Endothelial cell of umbilical vein (primary cell): ENCODE data around the gene ALG11. TPM values are rescaled to one million over a fixed set of nuclear protein-coding genes. Genes with fewer than 3 reads are reported as not detected.

Source experiments
- BruUV-seq: library from RNA; stranded (reverse); fragments of 400-500 nt; replicated peaks from 2 replicates; lab custom pipeline; 2021; lab: Mats Ljungman, UMichigan
- CTCF ChIA-PET: fragments of 300-600, 350-600 bp; sonication (Branson Sonifier 250); formaldehyde crosslinking; loops from one replicate; lab custom pipeline; 2021; ENCODE audit warnings: antibody characterized with exemption, inconsistent platforms; lab: Charles Lee
- POLR2A ChIA-PET: fragments of 300-600, 350-600 bp; sonication (Branson Sonifier 250); formaldehyde crosslinking; loops from one replicate; lab custom pipeline; 2021; ENCODE audit warnings: antibody characterized with exemption, inconsistent platforms; lab: Charles Lee
- DNase-seq: peaks from one replicate; pipeline ENCODE4 v3.0.0-alpha.2; 2011; ENCODE audit warnings: low read depth, low spot score
- FAIRE-seq: peaks from 2 replicates; lab custom pipeline; 2011; peaks lifted over from hg19 to GRCh38; lab: Jason Lieb, UNC
- H2AFZ ChIP-seq: 2 replicates; pipeline ENCODE4 v1.6.0; 2012; ENCODE audit warnings: low read depth, low read length, control low read depth, inconsistent platforms
- H3K27ac ChIP-seq: 2 replicates; pipeline ENCODE4 v1.5.1; 2011; ENCODE audit warnings: low read depth, mild to moderate bottlenecking, control low read depth, low read length, moderate library complexity; ENCODE audit not compliant: insufficient read depth
- H3K27me3 ChIP-seq, 2 experiments: 2 replicates each; pipeline versions ENCODE4 v1.6.0 to v1.6.1; 2011; ENCODE audit warnings: low read length in 2 of 2, mixed read lengths in 1 of 2; ENCODE audit not compliant: control insufficient read depth in 2 of 2, insufficient read depth in 2 of 2
- H3K36me3 ChIP-seq, 2 experiments: 2 replicates in 1 of 2; 3 replicates in 1 of 2; pipeline ENCODE4 v1.5.1; 2011; ENCODE audit warnings: low read length in 2 of 2, mild to moderate bottlenecking in 1 of 2, moderate library complexity in 1 of 2; ENCODE audit not compliant: control insufficient read depth in 2 of 2, insufficient read depth in 2 of 2; ENCODE audit errors: extremely low read depth in 1 of 2
- H3K4me1 ChIP-seq: 3 replicates; pipeline ENCODE4 v1.5.1; 2011; ENCODE audit warnings: mild to moderate bottlenecking, low read length; ENCODE audit not compliant: control insufficient read depth, insufficient read depth; ENCODE audit errors: extremely low read depth
- H3K4me2 ChIP-seq: 2 replicates; pipeline ENCODE4 v1.6.1; 2011; ENCODE audit warnings: low read length, control low read depth, mixed read lengths; ENCODE audit not compliant: insufficient read depth
- H3K4me3 ChIP-seq, 3 experiments: fragments of 200-600 bp in 1 of 3; sonication (generic), shearing (Covaris generic) in 1 of 3; replicated peaks in 1 of 3; 2 replicates each; pipeline ENCODE4 v1.5.1; 2011 to 2016; ENCODE audit warnings: control low read depth in 3 of 3, low read length in 3 of 3, mild to moderate bottlenecking in 2 of 3, inconsistent platforms in 1 of 3, low read depth in 1 of 3, moderate library complexity in 1 of 3; ENCODE audit not compliant: insufficient read depth in 1 of 3
- H3K79me2 ChIP-seq: 2 replicates; pipeline ENCODE4 v1.6.0; 2012; ENCODE audit warnings: low read length, inconsistent platforms; ENCODE audit not compliant: control insufficient read depth, insufficient read depth
- H3K9ac ChIP-seq: replicated peaks from 2 replicates; pipeline ENCODE3; 2011; ENCODE audit warnings: low read length, control low read depth; ENCODE audit not compliant: insufficient read depth; ENCODE audit errors: extremely low read depth
- H3K9me1 ChIP-seq: replicated peaks from 3 replicates; pipeline ENCODE4 v1.6.0; 2011; ENCODE audit warnings: mild to moderate bottlenecking, low read length; ENCODE audit not compliant: control insufficient read depth, insufficient read depth; ENCODE audit errors: extremely low read depth
- H3K9me3 ChIP-seq: replicated peaks from 2 replicates; pipeline ENCODE4 v1.5.1; 2012; ENCODE audit warnings: low read length, inconsistent platforms; ENCODE audit not compliant: control insufficient read depth, insufficient read depth
- H4K20me1 ChIP-seq: replicated peaks from 2 replicates; pipeline ENCODE3; 2011; ENCODE audit warnings: mild to moderate bottlenecking, low read length; ENCODE audit not compliant: control insufficient read depth, insufficient read depth; ENCODE audit errors: extremely low read depth
- EZH2 ChIP-seq: IDR thresholded peaks from 2 replicates; pipeline ENCODE4 v1.6.1; 2012; ENCODE audit warnings: borderline replicate concordance, low read depth, mild to moderate bottlenecking, moderate library complexity, low read length, inconsistent platforms; ENCODE audit not compliant: severe bottlenecking
- FOS ChIP-seq: IDR thresholded peaks from 2 replicates; pipeline ENCODE4 v1.6.1; 2011; ENCODE audit warnings: mild to moderate bottlenecking, low read length, moderate library complexity, borderline replicate concordance; ENCODE audit not compliant: insufficient read depth
- GATA2 ChIP-seq: IDR thresholded peaks from 2 replicates; pipeline ENCODE4 v1.7.0; 2011; ENCODE audit warnings: low read depth, mild to moderate bottlenecking, moderate library complexity, mixed read lengths, low read length; ENCODE audit not compliant: insufficient read length, insufficient read depth
- JUN ChIP-seq: IDR thresholded peaks from 2 replicates; pipeline ENCODE4 v1.6.1; 2011; ENCODE audit warnings: borderline replicate concordance, low read depth; ENCODE audit not compliant: insufficient read length, insufficient read depth
- MAX ChIP-seq: IDR thresholded peaks from 2 replicates; pipeline ENCODE4 v1.6.1; 2011; ENCODE audit not compliant: insufficient read depth, insufficient read length
- MYC ChIP-seq: IDR thresholded peaks from one replicate; pipeline ENCODE4 v1.6.1; 2011; ENCODE audit warnings: mild to moderate bottlenecking, low read depth, low read length
- POLR2A ChIP-seq: IDR thresholded peaks from 2 replicates; pipeline ENCODE4 v1.6.1; 2012; ENCODE audit warnings: low read depth, mild to moderate bottlenecking, control low read depth, low read length
- POLR2AphosphoS5 ChIP-seq: IDR thresholded peaks from 2 replicates; pipeline ENCODE4 v1.6.1; 2012; ENCODE audit warnings: low read depth, mild to moderate bottlenecking, control low read depth, low read length, moderate library complexity; ENCODE audit not compliant: insufficient read depth
- dilution Hi-C: fragments of 300-500 bp; cut with MboI; formaldehyde crosslinking; loops from one replicate; pipeline ENCODE4 v1.15.0; 2019; ENCODE audit warnings: low sequenced_read_pairs; ENCODE audit not compliant: extremely low pct_ligation_motif_present
- intact Hi-C: fragments of 100-400 bp; cut with micrococcal nuclease; formaldehyde crosslinking; loops from one replicate; pipeline ENCODE4 v1.10.0; 2022
- polyA plus RNA-seq, 4 experiments: library from polyadenylated mRNA; depleted of rRNA in 3 of 4; stranded (reverse) in 3 of 4; unstranded in 1 of 4; fragments of >200 nt; gene quantifications; 2 replicates each; pipeline versions ENCODE4 v1.2.1 to v1.2.3, GENCODE V29; 2011 to 2012; ENCODE audit warnings: missing spikeins in 1 of 4
- total RNA-seq: library from RNA; stranded (reverse); gene quantifications from 2 replicates; pipeline ENCODE4 v1.2.3, GENCODE V29; 2021
- TF ChIP-seq, protein P1 (sequence below), 2 donors: IDR thresholded peaks; 1 replicate in 1 of 2; 2 replicates in 1 of 2; pipeline ENCODE4 v1.5.1; 2011; ENCODE audit warnings: low read length in 2 of 2, mild to moderate bottlenecking in 2 of 2, moderate library complexity in 2 of 2, control low read depth in 1 of 2, inconsistent platforms in 1 of 2, low read depth in 1 of 2; ENCODE audit not compliant: insufficient read depth in 1 of 2; ENCODE audit errors: extremely low read depth in 1 of 2

The ALG11 gene
- total and polyA plus RNA-seq, 2 donors (not counting 3 experiments of a cell fraction or from before 2014, with no cell fraction given), result 6.5 to 31.0 TPM

- DNase-seq, result peak; percentile 19
- ChIA-PET CTCF (interaction anchor here (0.9 to 1.3 kb wide), 2 partner anchors 58 to 130 kb away, joined by 3 to 5 read pairs; partner anchors contain the start of gene NEK5), POLR2A (no interaction called here)
- dilution Hi-C loops, result no loop called here
- Histone ChIP-seq H4K20me1 (no peaks in the 10 kb centered on the region), H3K9ac (no peak overlapping the region), H2AFZ (no peak overlapping the region), H3K36me3 (no peaks in the 10 kb centered on the region), H3K4me3 (no peak overlapping the region), H3K4me2 (no peak overlapping the region), H3K27ac (no peak overlapping the region), H3K9me1 (no peaks in the 10 kb centered on the region), H3K9me3 (peaks cover 2% of the 10 kb centered on the region), H3K79me2 (no peaks in the 10 kb centered on the region), H3K27me3 (no peaks in the 10 kb centered on the region), H3K4me1 (no peaks in the 10 kb centered on the region)
- no TSS peak for BruUV-seq
- peak; percentile 43 for FAIRE-seq
- intact Hi-C loops, result no loop called here
- no peak for TF ChIP-seq MAX
- TF ChIP-seq EZH2, result no peak
- no peak for TF ChIP-seq GATA2
- no peak for TF ChIP-seq POLR2AphosphoS5
- peak; percentile 42 for TF ChIP-seq JUN
- TF ChIP-seq MYC, result no peak
- TF ChIP-seq FOS, result no peak
- TF ChIP-seq, protein P1, sequence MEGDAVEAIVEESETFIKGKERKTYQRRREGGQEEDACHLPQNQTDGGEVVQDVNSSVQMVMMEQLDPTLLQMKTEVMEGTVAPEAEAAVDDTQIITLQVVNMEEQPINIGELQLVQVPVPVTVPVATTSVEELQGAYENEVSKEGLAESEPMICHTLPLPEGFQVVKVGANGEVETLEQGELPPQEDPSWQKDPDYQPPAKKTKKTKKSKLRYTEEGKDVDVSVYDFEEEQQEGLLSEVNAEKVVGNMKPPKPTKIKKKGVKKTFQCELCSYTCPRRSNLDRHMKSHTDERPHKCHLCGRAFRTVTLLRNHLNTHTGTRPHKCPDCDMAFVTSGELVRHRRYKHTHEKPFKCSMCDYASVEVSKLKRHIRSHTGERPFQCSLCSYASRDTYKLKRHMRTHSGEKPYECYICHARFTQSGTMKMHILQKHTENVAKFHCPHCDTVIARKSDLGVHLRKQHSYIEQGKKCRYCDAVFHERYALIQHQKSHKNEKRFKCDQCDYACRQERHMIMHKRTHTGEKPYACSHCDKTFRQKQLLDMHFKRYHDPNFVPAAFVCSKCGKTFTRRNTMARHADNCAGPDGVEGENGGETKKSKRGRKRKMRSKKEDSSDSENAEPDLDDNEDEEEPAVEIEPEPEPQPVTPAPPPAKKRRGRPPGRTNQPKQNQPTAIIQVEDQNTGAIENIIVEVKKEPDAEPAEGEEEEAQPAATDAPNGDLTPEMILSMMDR (IDR thresholded peaks at IDR 0.05; ENCODE audit: extremely low read depth in 1 of 2, insufficient read depth in 1 of 2, low read depth in 1 of 2, low read length in 2 of 2), result peak in 1 of 2 donors; percentile 8
- TF ChIP-seq POLR2A, result no peak
Measured at GRCh38 chr13:52070929-52071523, 58.8 kb downstream of the ALG11 start.

Other genes starting within 250 kb of the ALG11 start
- gene DHRS12, start 208.2 kb upstream of the ALG11 start, total RNA-seq, result 6.4 and 8.9 TPM in 2 replicates
- 9.1 and 9.4 TPM in 2 replicates for gene DHRS12, start 208.2 kb upstream of the ALG11 start, polyA plus RNA-seq
- gene TMEM272, start 167.2 kb upstream of the ALG11 start, total RNA-seq, result not detected in 2 replicates
- not detected in 2 replicates for gene TMEM272, start 167.2 kb upstream of the ALG11 start, polyA plus RNA-seq
- not detected in 2 replicates for gene CCDC70, start 150.4 kb upstream of the ALG11 start, total RNA-seq
- not detected in 2 replicates for gene CCDC70, start 150.4 kb upstream of the ALG11 start, polyA plus RNA-seq
- 8.0 TPM in 2 replicates for gene ATP7B, start 948 bp upstream of the ALG11 start, total RNA-seq
- gene ATP7B, start 948 bp upstream of the ALG11 start, polyA plus RNA-seq, result 3.9 and 4.2 TPM in 2 replicates
- gene UTP14C, start 12.3 kb downstream of the ALG11 start, total RNA-seq, result 9.4 and 10.9 TPM in 2 replicates
- 3.3 and 4.1 TPM in 2 replicates for gene UTP14C, start 12.3 kb downstream of the ALG11 start, polyA plus RNA-seq
- gene NEK5, start 116.7 kb downstream of the ALG11 start, total RNA-seq, result 0.16 and 0.18 TPM in 2 replicates
- gene NEK5, start 116.7 kb downstream of the ALG11 start, polyA plus RNA-seq, result 0.03 TPM in 1 of 2 replicates, not detected in the other
- 13.8 and 23.5 TPM in 2 replicates for gene NEK3, start 147.2 kb downstream of the ALG11 start, total RNA-seq
- gene NEK3, start 147.2 kb downstream of the ALG11 start, polyA plus RNA-seq, result 8.3 and 10.3 TPM in 2 replicates